ENCODE measurements around the gene LIPN.

DNA sequence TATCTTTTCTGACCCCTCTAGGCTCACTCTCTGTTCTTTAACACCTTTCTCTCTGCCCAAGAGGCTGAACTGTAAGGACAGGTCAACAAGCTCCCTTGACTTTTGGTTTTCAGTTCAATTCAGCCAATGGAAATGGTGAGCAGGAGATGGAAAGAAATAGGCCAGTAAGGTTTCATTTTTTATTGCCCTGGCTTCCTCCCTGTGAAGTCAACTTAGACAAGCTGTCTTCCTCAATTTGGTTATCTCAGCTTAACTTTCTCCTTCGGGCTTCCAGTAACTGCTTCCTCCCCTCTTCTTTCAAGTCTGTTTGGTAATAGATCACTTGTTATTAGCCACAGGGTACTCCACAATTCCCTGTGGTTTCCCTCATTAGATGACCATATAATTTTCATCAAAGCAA is 34.0 kb upstream of the LIPN start:
- TF ChIP-seq, protein P1, sequence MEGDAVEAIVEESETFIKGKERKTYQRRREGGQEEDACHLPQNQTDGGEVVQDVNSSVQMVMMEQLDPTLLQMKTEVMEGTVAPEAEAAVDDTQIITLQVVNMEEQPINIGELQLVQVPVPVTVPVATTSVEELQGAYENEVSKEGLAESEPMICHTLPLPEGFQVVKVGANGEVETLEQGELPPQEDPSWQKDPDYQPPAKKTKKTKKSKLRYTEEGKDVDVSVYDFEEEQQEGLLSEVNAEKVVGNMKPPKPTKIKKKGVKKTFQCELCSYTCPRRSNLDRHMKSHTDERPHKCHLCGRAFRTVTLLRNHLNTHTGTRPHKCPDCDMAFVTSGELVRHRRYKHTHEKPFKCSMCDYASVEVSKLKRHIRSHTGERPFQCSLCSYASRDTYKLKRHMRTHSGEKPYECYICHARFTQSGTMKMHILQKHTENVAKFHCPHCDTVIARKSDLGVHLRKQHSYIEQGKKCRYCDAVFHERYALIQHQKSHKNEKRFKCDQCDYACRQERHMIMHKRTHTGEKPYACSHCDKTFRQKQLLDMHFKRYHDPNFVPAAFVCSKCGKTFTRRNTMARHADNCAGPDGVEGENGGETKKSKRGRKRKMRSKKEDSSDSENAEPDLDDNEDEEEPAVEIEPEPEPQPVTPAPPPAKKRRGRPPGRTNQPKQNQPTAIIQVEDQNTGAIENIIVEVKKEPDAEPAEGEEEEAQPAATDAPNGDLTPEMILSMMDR (IDR thresholded peaks at IDR 0.05), result no peak
- no peak for TF ChIP-seq POLR2A (IDR thresholded peaks at IDR 0.05)
